GM19468 (cell line): ENCODE data around the gene MCOLN1.
A peak's percentile ranks its signal among the peaks of the same experiment; 100 is the strongest.
"Not testable (repeated sequence)": the region's sequence is repeated elsewhere in the genome, so short reads cannot be mapped to it uniquely, and the experiment has no call there.

Experiments used
- ATAC-seq: cut with Tn5 transposase; IDR thresholded peaks from one replicate; pipeline ENCODE4 v1.9.1; 2021; ENCODE audit warnings: mild to moderate bottlenecking, moderate library complexity, moderate number of reproducible peaks; ENCODE audit not compliant: unreplicated experiment; ENCODE audit errors: extremely low read depth

MCOLN1 gene

GRCh38 chr19:7522923-7523667 is 671 bp downstream of the MCOLN1 start:
- ATAC-seq, result no peak

- ATAC-seq, result no peak
Measured at GRCh38 chr19:7524523-7524922, 2.1 kb downstream of the MCOLN1 start.

- ATAC-seq, result no peak
Measured at GRCh38 chr19:7524992-7525739, 2.7 kb downstream of the MCOLN1 start.

- no peak for ATAC-seq
Measured at GRCh38 chr19:7526059-7526929, 3.9 kb downstream of the MCOLN1 start.

GRCh38 chr19:7527516-7528191 is 5.2 kb downstream of the MCOLN1 start:
- ATAC-seq, result no peak

GRCh38 chr19:7528192-7528519 is 5.7 kb downstream of the MCOLN1 start:
- ATAC-seq, result no peak

- ATAC-seq, result no peak
Measured at GRCh38 chr19:7528522-7529245, 6.3 kb downstream of the MCOLN1 start.

GRCh38 chr19:7529246-7529600 is 6.8 kb downstream of the MCOLN1 start:
- ATAC-seq, result no peak

- ATAC-seq, result no peak
Measured at GRCh38 chr19:7529610-7530490, 7.4 kb downstream of the MCOLN1 start.

- ATAC-seq, result no peak
Measured at GRCh38 chr19:7533281-7533885, 11.0 kb downstream of the MCOLN1 start.

- no peak for ATAC-seq
Measured at GRCh38 chr19:7533925-7534480, 11.6 kb downstream of the MCOLN1 start.

GRCh38 chr19:7534531-7535046 is 12.2 kb downstream of the MCOLN1 start:
- no peak for ATAC-seq

- peak; percentile 23 for ATAC-seq
Measured at GRCh38 chr19:7535047-7535997, 12.9 kb downstream of the MCOLN1 start, which contains the start of gene PNPLA6. Gene PNPLA6, plus strand, starts transcription at chr19:7535717. Its CDS starts 72 bp downstream, at chr19:7535789.

- no peak for ATAC-seq
Measured at GRCh38 chr19:7535998-7536695, 13.7 kb downstream of the MCOLN1 start.

- not testable (repeated sequence) for ATAC-seq
Measured at GRCh38 chr19:7538990-7539389, 16.6 kb downstream of the MCOLN1 start.

- no peak for ATAC-seq
Measured at GRCh38 chr19:7539827-7540425, 17.5 kb downstream of the MCOLN1 start.
